ENCODE data around the gene HJV. TPM values are rescaled to one million over a fixed set of nuclear protein-coding genes. Genes with fewer than 3 reads are reported as not detected.

Gene HJV
- total and polyA plus RNA-seq, 9 donors, result not detected

DNA sequence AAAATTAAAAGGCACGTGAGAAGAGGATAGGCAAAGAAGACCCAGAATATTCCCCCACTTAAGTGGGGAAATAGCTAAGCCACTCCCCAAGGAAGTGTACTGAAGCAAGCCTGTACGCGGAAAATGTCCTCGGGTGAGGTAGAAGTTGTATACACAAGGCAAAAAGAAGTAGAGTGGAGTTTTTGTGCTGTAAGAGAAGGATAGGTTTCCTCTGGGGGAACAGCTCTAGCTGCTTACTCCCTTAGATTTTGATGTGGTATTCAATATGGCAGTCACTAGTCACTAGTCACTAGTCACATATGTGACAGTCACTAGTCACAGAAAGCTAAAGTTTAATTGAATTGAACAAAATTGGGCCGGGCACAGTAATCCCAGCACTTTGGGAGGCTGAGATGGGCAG is 32.8 kb downstream of the HJV start:
- intact Hi-C loops (cut with DNase I), result no loop called here
- Histone ChIP-seq H3K4me3 (no peak overlapping the region), H3K27me3 (no peaks in the 10 kb centered on the region), H3K36me3 (no peaks in the 10 kb centered on the region), H3K4me1 (ENCODE audit: insufficient read depth) (peaks cover 10% of the 10 kb centered on the region), H3K9me3 (no peaks in the 10 kb centered on the region), H3K27ac (no peak overlapping the region)
- WGBS, 3 donors, result 72 to 82% (median 75%) methylated on average over 5 of the region's 5 CpGs
- no peak for DNase-seq
- TF ChIP-seq POLR2A (IDR thresholded peaks at IDR 0.05), result no peak
- no peak for TF ChIP-seq EP300 (IDR thresholded peaks at IDR 0.05)
- TF ChIP-seq, protein P1, sequence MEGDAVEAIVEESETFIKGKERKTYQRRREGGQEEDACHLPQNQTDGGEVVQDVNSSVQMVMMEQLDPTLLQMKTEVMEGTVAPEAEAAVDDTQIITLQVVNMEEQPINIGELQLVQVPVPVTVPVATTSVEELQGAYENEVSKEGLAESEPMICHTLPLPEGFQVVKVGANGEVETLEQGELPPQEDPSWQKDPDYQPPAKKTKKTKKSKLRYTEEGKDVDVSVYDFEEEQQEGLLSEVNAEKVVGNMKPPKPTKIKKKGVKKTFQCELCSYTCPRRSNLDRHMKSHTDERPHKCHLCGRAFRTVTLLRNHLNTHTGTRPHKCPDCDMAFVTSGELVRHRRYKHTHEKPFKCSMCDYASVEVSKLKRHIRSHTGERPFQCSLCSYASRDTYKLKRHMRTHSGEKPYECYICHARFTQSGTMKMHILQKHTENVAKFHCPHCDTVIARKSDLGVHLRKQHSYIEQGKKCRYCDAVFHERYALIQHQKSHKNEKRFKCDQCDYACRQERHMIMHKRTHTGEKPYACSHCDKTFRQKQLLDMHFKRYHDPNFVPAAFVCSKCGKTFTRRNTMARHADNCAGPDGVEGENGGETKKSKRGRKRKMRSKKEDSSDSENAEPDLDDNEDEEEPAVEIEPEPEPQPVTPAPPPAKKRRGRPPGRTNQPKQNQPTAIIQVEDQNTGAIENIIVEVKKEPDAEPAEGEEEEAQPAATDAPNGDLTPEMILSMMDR (IDR thresholded peaks at IDR 0.05), result no peak

DNA sequence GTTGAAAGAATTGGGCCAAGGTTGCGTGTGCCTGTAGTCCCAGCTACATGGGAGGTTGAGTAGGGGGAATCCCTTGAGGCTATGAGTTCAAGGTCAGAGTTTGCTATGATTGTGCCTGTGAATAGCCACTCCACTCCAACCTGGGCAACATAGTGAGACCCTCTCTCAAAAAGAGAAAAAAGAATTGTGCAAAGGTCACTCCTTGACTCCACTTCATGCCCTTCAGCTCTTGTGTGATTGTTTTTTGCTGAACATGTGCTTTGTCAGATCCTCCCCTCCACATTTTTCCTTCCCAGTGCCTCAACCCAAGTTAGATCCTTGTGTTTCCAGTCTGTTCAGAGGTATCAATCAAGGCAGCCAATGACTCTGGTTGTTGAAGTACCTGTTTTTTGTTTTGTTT is 33.6 kb downstream of the HJV start:
- TF ChIP-seq POLR2A (IDR thresholded peaks at IDR 0.05) (no peak), EP300 (IDR thresholded peaks at IDR 0.05) (no peak)
- TF ChIP-seq, protein P1 (IDR thresholded peaks at IDR 0.05), result no peak
- Histone ChIP-seq H3K4me1 (ENCODE audit: insufficient read depth) (peaks cover 6% of the 10 kb centered on the region), H3K4me3 (no peak overlapping the region), H3K9me3 (no peaks in the 10 kb centered on the region), H3K27me3 (no peaks in the 10 kb centered on the region), H3K36me3 (no peaks in the 10 kb centered on the region), H3K27ac (no peak overlapping the region)
- intact Hi-C loops (cut with DNase I), result no loop called here
- WGBS, 3 donors, result 91 to 100% (median 95%) methylated on average over 1 of the region's 1 CpG
- no peak for DNase-seq

DNA sequence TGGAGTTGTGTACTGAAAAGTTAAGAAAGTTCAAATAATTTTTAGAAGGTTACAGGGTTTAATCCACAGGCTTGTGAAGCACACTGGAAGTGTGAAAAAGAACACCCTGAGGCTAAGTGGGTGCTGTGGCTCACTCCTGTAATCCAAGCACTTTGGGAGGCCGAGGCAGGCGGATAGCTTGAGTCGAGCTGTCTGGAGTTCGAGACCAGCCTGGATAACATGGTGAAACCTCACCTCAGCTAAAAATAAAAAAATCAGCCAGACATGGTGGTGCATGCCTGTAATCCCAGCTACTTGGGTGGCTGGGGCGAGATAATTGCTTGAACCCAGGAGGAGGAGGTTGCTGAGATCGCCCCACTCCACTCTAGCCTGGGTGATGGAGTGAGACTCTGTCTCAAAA is 35.0 kb downstream of the HJV start:
- WGBS, 3 donors, result 91 to 96% (median 95%) methylated on average over 6 of the region's 6 CpGs
- DNase-seq, result no peak
- Histone ChIP-seq H3K27me3 (no peaks in the 10 kb centered on the region), H3K27ac (no peak overlapping the region), H3K36me3 (no peaks in the 10 kb centered on the region), H3K4me3 (no peak overlapping the region), H3K9me3 (no peaks in the 10 kb centered on the region), H3K4me1 (ENCODE audit: insufficient read depth) (peaks cover 10% of the 10 kb centered on the region)
- TF ChIP-seq EP300 (IDR thresholded peaks at IDR 0.05) (no peak), POLR2A (IDR thresholded peaks at IDR 0.05) (no peak)
- TF ChIP-seq, protein P1 (IDR thresholded peaks at IDR 0.05), result no peak
- intact Hi-C loops (cut with DNase I), result no loop called here

DNA sequence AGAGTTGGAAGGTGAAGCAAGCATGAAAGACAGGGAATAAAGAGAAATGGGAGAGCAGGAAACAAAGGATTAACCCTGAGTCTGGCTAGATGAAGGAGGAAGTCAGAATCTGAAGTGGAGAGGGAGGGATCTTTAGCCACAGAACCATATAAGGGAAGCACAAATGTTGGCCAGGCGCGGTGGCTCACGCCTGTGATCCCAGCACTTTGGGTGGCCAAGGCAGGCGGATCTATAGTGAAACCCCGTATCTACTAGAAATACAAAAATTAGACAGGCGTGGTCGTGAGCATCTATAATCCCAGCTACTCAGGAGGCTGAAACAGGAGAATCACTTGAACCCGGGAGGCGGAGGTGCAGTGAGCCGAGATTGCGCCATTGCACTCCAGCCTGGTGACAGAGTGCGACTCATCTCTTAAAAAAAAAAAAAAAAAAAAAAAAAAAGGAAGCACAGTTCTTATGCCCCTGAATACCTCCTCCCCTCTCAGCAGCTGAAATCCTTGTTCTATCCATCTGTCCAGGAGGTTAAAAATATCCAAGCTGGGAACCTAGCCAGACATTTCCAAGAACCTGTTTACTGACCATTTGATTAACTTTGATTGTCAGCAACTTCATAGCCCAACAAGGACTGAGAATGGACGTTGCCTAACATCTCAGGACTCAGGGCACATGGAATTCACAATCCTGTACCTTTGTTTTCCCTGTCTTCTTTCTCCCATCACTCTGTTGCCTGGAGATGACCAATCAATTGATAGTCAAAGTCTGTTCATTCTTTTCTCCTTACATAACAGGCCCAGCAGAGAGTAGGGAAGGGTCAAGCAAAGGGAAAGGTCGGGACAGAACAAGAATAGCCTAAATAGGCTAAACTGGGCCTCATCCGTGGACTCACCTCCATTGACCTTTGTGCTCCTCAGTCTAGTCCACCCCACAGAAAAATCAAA is 35.8 kb downstream of the HJV start:
- Histone ChIP-seq H3K4me1 (ENCODE audit: insufficient read depth) (peaks cover 12% of the 10 kb centered on the region), H3K27ac (no peak overlapping the region), H3K9me3 (no peaks in the 10 kb centered on the region), H3K4me3 (no peak overlapping the region), H3K27me3 (no peaks in the 10 kb centered on the region), H3K36me3 (no peaks in the 10 kb centered on the region)
- intact Hi-C loops (cut with DNase I), result no loop called here
- WGBS, 3 donors, result 56 to 65% (median 59%) methylated on average over 15 of the region's 15 CpGs
- TF ChIP-seq, protein P1 (IDR thresholded peaks at IDR 0.05), result no peak
- no peak for TF ChIP-seq EP300 (IDR thresholded peaks at IDR 0.05)
- no peak for TF ChIP-seq POLR2A (IDR thresholded peaks at IDR 0.05)
- DNase-seq, result no peak

Data from ovary (tissue), 9 donors.